GM21447 (cell line): ENCODE data around the gene NDUFAF3.
"Not testable (repeated sequence)": the region's sequence is repeated elsewhere in the genome, so short reads cannot be mapped to it uniquely, and the experiment has no call there.

Experiments used
- ATAC-seq: cut with Tn5 transposase; IDR thresholded peaks from one replicate; pipeline ENCODE4 v1.9.1; 2021; ENCODE audit not compliant: unreplicated experiment

NDUFAF3 gene

GRCh38 chr3:48999085-48999858, 22.6 kb upstream of the NDUFAF3 start:
- ATAC-seq = no peak

GRCh38 chr3:49001155-49001554, 20.8 kb upstream of the NDUFAF3 start:
- no peak for ATAC-seq

- ATAC-seq = no peak
These were observed 17.3 kb upstream of the NDUFAF3 start for GRCh38 chr3:49004352-49005302.

DNA sequence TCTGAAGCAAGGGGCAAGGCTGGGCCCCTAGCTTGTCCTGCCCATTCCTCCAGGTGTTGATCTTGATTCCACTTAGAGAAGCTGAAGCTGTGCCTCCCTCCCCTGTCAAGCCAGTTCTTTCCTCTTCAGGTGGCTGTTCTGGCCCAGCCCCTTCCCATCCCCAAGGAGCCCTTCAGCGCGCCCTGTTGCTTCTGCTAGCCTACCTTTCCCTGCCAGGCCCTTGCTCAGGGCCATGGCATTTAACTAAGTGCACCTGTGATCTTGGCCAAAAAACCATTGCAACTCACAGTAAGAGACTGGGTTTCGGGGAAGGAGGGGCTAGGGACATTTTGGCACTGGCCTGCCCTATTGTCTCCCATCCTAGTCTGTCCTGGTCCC, 16.6 kb upstream of the NDUFAF3 start:
- no peak for ATAC-seq

DNA sequence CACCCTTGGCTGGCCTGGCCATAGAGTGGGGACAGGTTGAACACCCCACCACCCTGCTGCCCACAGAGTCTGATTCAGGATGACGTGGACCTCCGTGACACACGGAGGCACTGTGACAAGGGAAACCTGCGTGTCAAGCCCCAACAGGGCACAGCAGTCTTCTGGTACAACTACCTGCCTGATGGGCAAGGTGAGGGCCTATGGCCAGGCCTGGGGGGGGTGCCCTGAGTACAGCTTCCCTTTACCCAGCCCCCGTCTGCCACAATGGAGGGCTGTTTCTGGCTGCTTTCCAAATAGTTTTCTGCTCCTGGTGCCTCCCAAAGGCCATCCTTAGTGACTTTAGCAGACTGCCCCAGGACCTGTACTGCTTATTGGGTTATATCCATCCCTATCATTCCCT, 15.9 kb upstream of the NDUFAF3 start:
- no peak for ATAC-seq

DNA sequence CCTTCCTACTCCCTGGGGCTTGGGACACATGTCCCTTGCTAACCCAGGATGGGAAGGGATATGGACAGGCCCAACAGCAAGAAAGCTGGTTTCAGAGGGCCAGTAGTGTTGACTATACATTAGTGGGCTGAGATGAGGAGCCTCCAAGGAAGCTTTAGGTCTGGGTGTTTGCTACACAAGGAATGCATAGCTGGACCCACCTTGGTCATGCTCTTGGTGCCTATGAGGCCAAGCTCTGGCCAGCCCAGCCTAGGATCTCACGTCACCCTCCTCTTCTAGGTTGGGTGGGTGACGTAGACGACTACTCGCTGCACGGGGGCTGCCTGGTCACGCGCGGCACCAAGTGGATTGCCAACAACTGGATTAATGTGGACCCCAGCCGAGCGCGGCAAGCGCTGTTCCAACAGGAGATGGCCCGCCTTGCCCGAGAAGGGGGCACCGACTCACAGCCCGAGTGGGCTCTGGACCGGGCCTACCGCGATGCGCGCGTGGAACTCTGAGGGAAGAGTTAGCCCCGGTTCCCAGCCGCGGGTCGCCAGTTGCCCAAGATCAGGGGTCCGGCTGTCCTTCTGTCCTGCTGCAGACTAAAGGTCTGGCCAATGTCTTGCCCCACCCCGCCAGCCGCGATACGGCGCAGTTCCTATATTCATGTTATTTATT, 15.4 kb upstream of the NDUFAF3 start:
- peak; percentile 1 for ATAC-seq

DNA sequence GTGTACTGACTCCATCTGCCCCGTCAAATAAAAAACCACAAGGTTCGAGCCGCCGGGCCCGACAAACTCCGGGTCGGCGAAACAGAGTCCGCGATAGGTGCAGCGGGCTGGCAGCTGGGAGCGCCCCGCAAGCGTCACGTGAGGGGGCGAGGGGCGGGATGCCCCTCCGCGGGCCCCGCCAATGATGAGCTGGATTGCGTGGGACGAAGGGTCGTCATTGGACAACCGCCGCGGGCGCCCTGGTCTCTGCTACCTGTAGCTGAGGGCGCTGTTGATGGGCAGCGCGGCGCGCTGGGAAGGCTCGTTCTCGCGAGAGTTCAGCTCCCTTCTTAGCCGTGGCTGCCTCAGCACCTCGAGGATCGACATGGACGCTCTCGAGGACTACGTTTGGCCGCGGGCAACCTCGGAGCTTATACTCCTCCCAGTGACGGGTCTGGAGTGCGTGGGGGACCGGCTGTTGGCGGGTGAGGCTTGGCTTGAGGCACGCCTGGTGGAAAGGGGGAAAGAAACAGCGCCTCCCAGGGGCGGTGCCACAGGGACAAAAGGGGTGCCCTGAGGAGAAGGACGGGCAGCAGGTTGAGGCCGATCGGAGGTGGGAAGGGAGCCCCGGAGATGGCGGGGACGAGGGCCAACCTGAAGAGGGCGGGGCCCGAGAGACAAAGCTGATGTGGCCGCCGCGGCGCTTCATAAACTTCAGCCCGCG, 14.7 kb upstream of the NDUFAF3 start, which contains the start of gene WDR6:
TSS of gene WDR6 (plus strand) at position 324 of the 703 bp plus-strand sequence. CDS start at position 365, 41 bp downstream.
- peak; percentile 87 for ATAC-seq

DNA sequence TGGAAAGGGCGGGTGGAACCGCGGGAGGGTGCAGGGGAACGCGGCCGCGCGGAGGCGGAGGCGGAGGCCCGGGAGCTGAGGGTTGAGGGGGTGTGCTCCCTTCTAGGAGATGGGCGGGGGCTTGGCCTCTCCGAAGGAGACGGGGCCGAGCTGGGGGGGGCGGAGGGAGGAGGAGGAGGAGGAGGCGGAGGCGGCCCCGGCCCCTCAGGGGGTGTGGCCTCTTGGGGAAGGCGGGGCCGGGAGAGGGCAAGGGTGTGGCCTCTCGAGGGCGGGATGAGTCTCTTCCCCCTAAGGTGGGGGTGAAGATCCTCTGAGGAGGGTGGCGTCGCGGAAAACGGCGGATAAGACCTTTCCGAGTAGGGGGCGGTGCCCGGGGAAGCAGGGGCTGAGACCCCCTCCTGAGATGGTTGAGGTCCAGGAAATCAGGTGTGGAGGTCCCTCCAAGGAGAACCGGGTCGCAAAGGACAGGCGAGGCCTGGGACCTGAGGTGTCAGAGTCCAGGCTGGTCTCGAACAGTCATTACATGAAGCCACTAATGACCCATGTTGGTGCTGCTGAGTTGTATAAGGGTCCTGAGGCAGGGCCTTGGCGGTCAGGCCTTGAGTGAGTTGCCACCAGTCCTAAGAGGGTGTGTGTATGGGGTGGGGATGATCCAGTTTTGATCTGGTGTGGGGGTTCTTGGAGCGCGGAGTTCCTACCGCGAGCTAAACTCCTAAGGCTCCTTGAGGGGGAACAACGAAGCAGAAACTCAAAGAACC, 14.0 kb upstream of the NDUFAF3 start:
- peak; percentile 36 for ATAC-seq

DNA sequence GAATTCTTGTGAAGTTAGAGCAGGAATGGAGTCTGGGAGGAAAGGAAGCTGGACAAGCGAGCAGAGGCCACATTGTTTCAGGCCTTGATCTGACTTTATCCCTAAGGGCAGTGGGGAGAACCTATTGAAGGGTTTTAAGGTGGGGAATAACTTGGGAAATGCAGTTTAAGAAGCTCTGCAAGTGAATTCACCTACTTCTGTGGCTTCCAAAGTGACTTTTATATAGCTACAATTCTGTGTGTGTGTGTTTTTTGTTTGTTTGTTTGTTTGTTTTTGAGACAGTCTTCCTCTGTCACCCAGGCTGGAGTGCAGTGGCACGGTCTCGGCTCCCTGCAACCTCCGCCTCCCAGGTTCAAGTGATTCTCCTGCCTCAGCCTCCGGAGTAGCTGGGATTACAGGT, 13.3 kb upstream of the NDUFAF3 start:
- not testable (repeated sequence) for ATAC-seq

GRCh38 chr3:49009396-49009795, 12.5 kb upstream of the NDUFAF3 start:
- no peak for ATAC-seq

GRCh38 chr3:49012441-49013017, 9.4 kb upstream of the NDUFAF3 start:
- no peak for ATAC-seq

- no peak for ATAC-seq
These were observed 8.7 kb upstream of the NDUFAF3 start for GRCh38 chr3:49013113-49013737.

- no peak for ATAC-seq
These were observed 7.9 kb upstream of the NDUFAF3 start for GRCh38 chr3:49013738-49014660.

GRCh38 chr3:49015072-49015471, 6.8 kb upstream of the NDUFAF3 start:
- no peak for ATAC-seq

GRCh38 chr3:49015765-49016164, 6.2 kb upstream of the NDUFAF3 start:
- no peak for ATAC-seq

- no peak for ATAC-seq
These were observed 5.3 kb upstream of the NDUFAF3 start for GRCh38 chr3:49016414-49017228.

- ATAC-seq = no peak
These were observed 4.5 kb upstream of the NDUFAF3 start for GRCh38 chr3:49017229-49017970.
